Activated T-cell treated with anti-CD3 and anti-CD28 coated beads for 1 hour (primary cell): ENCODE data around the gene CAPN7.
A peak's percentile ranks its signal among the peaks of the same experiment; 100 is the strongest.

Experiments
- DNase-seq: peaks from one replicate; pipeline ENCODE4 v3.0.0-alpha.2; 2020; ENCODE audit warnings: low read depth

The CAPN7 gene

DNA sequence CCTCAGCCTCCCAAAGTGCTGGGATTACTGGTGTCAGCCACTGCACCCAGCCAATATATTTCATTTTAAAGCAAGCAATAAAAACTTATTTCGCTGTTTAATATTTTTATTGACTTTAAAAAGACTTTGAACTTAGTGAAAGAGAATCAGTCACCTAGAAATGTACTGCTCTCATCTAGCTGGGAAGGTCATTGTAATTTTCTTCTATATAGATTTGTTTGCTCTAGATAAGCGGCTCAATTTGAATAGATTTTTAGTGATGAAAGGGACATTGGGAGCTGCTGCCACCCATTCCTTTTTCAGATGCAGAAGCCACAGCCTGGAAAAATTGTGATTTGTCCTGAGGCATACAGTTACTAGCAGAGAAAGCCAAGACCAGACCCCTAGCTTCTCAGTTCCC is 40.1 kb downstream of the CAPN7 start:
- DNase-seq, result no peak

DNA sequence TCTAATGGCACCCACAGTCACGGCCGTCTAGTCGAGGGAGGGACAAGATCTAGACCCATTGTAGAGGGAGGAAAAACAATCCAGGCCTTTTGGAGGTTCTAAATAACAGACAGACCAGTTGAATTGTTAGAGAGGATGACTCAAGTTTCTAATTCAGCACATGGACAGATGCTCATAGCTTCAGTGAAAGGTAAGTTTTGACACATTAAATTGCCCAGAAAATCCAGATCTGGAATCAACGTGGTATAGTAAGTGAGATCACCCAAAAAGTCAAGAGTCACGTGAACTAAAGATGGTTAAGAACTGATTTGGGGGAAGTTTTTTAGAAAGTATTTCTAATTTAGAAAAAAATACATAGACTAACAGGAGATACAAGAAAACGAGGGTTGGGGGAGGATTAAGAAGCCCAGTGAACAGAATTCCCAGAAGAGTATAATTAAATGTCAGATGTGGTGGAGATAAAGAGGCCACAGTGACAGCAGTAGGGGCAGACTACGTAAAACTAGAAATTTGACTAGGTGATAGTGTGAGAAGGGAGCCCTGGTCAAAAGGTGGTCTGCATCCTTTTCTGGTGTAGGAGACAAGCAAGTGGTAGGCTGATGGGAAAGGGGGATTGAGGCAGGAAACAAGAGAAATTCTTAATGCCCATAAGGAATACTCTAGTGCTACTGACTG is 47.1 kb downstream of the CAPN7 start:
- DNase-seq, result no peak

DNA sequence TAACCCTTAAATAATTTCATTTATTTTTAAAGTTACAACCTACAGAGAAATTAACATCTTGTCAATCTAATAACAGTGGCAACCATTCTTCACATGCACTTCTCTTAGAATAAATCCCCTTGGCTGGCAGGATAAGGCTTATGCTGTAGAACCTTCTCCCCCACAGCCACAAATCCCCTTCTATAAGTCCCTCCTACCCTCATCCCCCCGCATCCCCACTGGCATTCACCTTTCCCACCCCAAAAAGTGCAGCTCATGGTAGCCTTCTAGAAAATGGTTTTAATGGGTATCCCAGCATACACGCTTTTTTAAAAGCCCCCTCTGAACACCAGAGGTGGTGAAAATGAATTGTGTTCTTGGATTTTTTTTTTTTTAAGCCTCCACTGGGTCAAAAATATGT is 49.2 kb downstream of the CAPN7 start:
- no peak for DNase-seq

DNA sequence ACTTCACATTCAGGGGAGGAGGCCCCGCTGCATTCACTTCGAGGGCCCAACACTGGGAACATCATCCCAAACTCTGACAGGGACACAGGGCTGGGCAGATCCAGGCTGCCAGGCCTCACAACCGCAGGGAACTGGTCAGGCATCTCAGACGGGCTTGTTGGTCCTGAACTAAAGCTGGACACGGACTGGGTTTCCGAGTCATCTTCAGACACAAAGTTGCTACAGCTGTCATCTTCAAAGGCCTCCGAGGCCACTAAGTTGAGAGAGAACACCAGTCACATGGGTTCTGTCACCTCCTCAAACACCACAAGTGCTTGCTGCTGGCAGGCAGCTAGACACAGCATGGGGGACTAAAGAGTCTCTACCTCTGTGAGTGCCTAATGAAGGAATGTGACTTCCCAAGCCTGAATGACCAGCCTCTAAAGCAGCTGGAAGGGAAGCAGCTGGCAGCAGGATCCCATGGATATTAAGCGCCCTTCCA is 50.9 kb downstream of the CAPN7 start:
- no peak for DNase-seq

DNA sequence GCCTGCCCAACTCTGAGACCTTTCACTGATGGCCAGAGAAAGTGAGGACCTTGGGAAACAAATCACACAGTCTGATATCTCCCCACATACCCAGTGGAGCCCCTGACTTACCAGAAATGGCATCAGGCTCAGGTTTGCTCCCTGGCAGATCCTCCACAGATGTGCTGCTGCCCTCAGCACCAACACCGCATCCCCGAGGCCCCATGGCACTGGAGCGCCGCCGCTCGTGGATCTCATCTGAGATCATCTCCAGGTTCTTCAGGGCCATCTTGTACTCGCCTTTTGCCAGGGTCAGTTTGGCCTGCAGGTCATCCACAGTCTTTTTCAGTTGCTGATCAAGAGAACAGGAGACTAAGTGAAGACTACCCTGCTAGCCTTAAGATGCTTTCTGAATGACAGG is 52.7 kb downstream of the CAPN7 start:
- DNase-seq, result no peak

DNA sequence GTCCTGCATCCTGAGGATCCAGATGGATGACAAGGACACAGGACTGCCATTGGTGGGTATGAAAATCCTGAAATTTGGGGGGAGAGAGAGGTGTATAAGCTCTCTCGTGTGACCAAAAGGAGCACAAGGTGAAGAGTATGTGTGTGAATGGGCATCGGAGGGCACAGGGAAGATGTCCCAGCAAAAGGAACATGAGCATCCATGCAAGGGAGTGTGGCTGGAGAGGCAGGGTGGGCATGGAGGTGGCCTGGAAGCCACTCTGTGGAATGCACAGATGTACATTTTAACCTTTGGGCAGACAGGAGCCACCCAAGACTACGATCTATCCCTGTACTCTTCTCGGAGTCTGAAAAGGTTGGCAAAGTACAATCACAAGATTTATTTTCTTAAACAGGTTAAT is 54.5 kb downstream of the CAPN7 start:
- DNase-seq, result no peak

DNA sequence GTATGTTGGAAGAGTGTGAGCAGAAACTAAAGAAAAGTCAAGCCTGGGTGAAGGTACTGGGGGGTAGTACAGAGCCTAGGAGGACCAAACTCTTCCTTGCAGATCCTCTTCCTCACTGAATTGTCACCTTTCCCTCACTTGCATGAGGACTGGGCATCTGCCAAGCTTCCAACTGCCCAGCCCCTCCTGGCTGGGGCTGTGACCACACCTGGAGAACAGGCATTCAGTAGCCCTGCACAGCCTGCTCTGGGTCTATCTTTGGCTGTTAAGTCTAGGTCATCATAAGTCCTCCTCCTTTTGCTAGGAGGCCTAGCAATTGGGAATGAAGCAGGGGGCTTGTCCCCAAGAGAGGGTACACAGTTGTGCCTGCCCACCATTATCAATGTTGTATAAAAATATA is 55.2 kb downstream of the CAPN7 start:
- no peak for DNase-seq

DNA sequence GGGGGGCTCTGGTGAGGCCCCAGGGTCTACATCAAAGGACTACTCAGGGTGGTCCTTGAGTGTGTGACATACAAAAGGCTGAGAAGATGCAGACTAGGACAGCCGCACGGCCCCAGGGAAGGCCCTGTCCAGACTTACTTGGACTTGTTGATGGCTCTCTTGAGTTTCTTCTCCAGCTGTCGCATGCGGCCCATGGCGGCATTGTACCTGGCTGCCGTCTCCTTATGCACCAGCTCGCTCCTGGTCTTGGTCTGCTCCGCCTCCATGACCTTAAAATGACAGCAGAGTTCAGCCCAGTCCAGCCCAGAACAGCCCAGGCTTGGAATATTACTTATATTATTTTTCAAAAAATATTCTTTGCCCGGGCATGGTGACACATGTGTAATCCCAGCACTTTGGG is 56.0 kb downstream of the CAPN7 start:
- DNase-seq, result no peak

DNA sequence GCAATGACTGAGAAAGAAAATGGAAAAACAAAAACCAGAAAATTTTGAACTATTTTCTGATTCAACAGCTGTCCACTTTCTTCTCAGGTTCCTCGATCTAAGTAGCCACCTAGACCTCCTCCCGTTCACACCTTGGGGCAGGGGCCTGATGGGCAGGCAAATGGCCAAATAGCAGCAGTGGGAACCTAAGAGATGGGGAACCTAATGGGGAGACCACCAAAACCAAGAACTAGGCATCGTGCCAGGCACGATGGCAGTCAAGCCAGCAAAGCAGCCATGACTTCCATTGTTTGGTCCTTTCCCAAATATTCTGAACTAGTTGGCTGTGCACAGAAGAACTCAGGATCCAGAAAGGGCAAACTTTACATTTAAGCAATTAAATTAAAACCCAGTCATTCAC is 57.1 kb downstream of the CAPN7 start:
- no peak for DNase-seq

DNA sequence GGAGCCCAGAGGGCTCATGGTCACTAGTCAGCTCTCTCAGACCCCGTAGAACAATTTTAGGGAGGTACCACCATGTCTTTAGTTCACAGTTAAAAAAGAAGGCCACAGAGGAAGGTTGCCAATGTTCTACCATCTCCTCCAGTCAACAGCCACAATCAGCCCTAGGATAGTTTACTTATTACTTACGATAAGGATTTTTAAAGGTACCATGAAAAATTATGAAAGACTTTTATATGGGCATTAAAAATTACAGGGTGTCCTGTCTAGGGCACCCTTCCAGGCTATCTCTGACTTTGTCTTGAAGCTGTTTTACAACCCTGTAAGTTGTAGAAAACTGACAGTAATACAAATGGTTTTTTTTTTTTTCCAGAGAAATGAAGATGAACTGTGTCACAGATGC is 57.9 kb downstream of the CAPN7 start:
- DNase-seq, result no peak

DNA sequence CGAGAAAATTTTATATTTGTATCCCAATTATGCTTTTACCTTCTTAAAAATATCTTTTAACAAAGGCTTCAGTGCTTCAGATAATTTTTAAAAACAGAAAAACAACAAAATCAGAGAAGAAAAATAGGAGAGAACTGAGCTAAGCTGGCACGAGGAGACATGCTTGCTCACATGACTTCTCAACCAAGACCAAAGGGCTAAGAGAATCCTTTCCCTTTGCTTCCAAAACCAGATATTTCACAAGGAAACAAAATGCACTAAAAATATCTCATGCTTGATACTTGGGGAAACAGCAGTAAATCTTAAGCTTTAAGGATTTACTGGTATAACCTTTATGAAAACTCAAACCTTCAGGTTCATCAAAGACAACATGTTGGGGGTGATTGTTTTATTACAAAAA is 58.4 kb downstream of the CAPN7 start:
- no peak for DNase-seq

DNA sequence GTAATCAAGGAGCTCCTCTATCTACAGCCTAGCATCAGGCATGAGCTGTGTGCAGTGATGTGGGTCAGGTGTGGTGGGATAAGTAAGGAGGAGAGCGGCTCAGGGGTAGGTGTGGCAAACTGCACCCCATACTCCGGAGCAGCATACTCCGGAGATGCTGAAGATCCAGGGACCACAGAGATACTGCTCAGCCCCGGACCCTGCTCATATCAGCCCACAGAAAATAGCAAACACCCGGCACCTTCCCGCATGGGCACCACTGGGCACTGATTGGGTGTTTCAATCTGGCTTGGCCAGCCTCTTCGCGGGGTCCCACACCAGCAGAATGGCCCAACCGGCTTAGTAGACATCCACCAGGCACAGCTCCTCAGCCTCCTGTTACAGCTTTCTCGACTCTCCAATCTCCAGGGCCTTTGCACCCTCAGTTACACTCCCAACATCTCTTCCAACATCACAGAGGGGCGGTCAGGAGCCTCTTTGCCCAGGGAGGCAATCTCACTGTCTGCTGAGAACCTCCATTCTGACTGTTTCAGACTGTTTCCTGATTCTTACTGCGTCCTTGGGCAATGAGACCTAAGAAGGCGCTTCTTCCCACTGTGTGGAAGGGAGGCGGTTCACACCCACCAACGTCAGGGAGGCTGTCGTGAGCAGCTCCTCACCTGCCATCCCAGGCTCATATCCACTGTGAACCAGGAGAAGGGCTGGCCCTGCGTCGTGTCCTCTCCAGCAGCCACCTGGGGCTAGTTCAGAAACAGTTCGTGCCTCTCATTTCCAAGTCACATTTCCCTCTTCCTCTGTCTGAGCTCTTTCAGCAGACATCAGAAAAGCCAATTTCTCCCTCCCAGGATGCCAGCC is 59.8 kb downstream of the CAPN7 start:
- no peak for DNase-seq

DNA sequence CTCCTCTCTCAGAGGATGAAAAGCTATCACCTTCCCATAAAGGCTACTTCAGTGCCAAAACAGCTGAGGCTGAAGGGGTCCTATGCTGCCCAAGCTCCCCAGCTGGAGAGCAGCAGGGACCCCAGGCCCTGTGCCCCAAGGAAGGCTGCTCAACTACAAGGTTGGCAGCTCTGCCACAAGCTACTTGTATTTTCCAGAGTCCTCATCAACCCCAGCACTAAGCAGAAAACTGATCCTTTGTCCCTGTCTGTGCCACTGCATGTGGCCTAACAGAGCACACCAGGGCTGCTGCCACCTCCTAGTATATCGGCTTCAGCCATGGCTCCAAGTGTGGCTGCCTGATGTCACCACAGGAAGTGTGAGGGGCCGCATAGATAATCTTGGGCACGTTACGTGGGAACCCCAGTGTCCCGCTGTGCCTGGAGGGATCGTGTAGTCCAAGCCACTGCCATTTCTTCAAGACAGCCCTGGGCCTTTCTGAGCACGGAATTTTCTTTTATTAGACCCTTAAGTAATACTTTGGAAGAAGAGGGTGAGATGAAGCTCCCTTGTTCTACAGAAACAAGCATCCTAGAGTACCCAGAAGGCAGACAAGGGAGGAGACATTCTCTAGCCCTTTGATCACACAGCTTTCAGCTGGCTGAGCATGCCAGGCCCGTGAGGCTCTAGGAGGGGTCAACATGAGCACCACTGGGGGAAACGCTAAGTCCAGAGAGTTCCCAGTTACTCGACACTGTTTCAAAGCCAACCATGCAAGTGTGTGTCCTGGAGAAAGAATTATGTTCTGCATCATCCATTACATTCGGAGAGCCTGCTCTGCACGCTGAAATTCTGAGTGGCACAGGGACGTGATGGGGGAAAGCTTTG is 60.7 kb downstream of the CAPN7 start:
- DNase-seq, result no peak

DNA sequence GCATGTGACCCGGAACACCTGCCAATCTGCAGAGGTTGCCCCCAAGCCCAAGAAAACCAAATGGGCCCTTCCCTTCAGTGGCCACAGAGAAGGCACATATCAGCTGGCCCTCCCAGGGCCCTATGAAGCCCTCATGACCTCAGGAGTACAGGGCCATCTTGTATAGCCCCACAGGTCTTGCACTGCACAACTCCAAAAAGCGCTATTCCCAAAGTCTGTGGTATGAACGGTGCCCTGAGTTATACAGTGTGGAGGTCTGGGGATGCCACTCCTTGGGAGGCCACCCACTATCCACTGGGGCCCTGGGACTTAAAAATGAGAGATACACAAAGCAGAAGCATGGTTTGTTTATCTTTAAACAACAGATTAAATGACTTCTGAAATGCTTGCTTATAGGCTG is 61.5 kb downstream of the CAPN7 start:
- no peak for DNase-seq

DNA sequence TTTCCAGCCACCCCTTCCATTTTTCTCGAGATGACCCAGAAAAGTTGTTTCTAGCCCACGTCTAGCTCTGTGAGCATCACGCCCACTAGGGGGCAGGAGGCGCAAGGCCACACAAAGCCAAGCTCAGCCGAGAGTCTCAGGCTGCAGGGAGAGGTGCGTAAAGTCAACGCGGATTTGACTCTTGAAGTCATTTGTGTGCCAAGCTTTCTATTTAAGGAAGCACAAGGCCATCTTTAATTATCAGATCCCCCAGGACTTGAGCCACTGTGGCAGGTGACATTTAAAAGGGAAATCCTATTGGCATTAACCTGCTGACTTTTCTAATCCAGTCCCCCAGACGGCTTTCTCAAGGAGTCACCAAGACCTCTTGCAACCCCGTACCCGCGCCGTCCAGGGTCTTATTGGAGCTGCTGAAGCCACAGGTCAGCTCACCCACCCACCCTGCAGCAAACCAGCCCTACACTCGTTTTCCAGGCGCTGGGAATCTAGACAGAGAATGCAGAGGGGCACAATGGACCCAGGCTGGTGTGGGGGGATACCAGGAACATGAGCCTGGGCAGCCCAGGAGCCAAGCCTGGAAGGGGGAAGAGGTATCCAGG is 62.1 kb downstream of the CAPN7 start:
- peak; percentile 79 for DNase-seq

DNA sequence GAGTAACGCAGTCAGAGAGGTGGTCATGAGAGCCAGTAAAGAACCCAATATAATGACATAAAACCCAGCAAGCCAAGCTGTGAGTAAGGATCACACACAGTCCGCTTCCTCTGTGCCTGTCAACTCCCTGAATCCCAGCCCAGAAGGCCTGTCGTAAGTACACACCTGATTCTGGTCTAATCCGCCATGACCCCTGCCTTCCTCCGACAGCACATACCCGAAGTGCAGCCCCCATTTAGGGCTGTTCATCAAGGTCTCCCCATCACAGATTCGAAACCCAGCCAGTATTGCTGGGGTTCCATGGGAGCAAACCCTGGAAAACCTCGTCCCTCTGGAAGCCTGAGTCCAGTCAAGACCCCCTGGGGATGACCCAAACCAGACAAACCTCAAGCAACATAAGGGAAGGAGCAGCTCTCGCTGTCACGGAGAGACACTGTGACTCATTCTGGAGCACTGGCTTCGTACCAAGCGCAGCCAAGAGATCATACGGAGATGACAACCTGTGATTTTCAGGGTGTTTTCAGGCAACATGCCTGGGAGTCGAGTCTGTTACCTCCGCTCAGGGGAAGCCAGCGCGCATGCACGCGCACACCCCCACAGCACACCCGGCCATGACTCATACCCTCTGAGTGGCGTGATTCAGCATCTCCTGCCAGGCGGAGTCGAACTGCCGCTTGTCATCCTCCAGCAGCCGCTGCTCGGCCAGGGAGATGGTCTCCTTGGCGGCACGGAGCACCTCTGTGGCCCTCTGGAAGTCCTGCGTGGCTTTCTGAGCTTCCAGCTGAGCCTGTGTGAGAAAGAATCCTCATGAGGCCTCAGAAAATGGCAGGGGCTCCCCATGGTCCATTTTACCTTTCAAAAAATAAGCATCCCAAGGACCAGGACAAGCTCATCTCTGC is 63.3 kb downstream of the CAPN7 start:
- peak; percentile 73 for DNase-seq

DNA sequence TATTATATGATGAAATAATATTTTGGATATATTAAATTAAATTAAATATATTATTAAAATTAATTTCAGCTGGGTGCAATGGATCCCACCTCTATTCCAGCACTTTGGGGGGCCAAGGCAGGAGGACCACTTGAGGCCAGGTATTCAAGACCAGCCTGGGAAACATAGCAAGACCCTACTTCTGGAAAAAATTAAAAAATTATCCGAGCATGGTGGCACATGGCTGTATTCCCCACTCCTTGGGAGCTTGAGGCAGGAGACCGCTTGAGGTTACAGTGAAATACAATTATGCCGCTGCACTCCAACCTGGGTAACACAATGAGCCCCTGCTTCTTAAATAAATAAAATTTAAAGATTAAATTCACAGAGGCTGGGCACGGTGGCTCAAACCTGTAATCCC is 65.0 kb downstream of the CAPN7 start:
- DNase-seq, result no peak

DNA sequence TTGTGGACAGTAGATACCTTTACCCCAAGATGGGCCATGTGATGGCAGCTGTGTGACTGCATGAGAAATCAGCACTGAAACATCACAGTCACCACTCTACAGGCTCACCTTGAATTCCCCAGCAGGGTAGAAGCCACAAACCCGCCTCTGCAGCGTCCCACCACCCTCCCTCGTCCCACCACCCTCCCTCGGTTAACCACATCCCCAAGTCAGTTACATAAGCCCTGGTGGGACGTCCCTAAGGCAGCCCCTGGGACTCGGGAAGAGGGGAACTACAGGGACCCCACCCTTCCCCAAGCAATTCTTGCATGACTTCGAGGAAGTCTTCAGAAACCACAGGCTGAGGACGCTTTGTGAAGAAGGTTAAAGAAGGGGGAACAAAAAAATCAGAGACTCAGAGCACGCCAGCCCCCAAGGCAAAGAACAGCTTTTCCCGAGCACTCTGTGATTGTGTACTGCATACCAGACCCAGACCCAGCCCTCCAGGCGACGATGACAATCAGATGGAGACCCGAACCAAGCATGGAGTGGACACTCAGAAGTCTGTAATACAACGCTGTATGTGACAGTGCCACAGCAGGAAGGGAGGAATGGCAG is 65.8 kb downstream of the CAPN7 start:
- DNase-seq, result peak; percentile 62

DNA sequence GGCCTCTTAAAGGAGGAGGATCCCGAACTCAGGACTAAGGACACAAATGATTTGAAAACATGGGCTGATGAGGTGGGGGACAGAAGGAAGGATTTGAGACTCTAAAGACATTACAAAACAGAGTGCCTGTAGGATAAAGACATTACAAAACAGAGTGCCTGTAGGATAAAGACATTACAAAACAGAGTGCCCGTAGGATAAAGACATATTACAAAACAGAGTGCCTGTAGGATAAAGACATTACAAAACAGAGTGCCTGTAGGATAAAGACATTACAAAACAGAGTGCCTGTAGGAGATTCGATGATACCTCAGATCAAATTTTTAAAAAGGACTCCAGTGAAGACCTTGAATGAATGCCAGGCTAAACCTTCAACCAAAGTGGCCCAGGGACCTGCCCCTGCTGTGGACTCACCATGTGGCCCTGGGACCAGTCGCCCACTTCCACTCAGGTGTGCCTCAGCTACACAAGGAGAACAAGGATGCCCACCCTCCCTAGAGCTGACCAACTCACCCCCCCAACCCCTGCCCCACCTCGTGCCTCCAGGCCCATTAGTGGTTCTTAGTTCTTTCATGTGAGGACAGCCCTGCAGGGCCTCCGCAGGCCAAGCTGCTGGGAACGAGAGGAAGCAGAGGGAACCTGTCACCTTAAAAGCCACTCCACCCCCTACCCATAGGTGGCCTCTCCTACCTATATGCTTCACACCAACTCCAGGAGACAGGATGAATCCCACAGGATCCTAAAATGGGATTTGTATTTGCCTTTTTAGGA is 66.6 kb downstream of the CAPN7 start:
- DNase-seq, result no peak

DNA sequence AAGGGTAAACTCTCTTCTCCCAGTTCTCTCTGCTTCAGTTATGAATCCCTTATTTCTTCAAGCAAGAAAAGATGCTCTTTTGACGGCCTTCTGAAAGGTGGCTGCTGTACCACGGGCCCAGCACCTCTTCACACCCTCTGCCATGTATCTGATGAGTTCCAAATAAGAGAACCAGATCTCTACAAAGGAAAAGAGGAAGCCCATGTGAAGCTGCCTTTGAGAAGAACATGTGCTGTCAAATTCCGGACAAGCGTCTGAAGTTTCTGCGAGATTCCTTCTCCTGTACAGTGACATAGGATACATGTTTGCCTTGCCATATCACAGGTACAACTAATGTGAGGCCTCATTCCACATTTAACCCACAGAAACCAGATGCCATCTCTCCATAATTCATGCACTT is 67.2 kb downstream of the CAPN7 start:
- no peak for DNase-seq
